Esophagus squamous epithelium (tissue), 5 donors: ENCODE results near the gene TPSG1. TPM values are rescaled to one million over a fixed set of nuclear protein-coding genes. Genes with fewer than 3 reads are reported as not detected.

Experiments used
- DNase-seq: peaks from one replicate; lab custom pipeline; 2025; lab: John Stamatoyannopoulos, UW
- H3K27ac ChIP-seq, 4 donors: fragments of 200-600 bp; sonication (generic); one replicate each; pipeline ENCODE4 v1.5.1; 2016 to 2019; ENCODE audit warnings: mild to moderate bottlenecking in 1 of 4
- H3K27me3 ChIP-seq, 4 donors: fragments of 200-600 bp; sonication (generic); 1 replicate in 3 of 4; 2 replicates in 1 of 4; pipeline versions ENCODE4 v1.5.1 to v1.6.0; 2017 to 2021; ENCODE audit warnings: antibody characterized with exemption in 1 of 4
- H3K36me3 ChIP-seq, 3 donors: fragments of 200-600 bp; sonication (generic); one replicate each; pipeline ENCODE4 v1.5.1; 2016 to 2019
- H3K4me1 ChIP-seq, 3 donors: fragments of 200-600 bp; sonication (generic); one replicate each; pipeline ENCODE4 v1.5.1; 2017 to 2019
- H3K4me3 ChIP-seq, 4 donors: fragments of 200-600 bp; sonication (generic); 1 replicate in 3 of 4; 2 replicates in 1 of 4; pipeline ENCODE4 v1.5.1; 2016 to 2019; ENCODE audit warnings: mild to moderate bottlenecking in 2 of 4, moderate library complexity in 1 of 4
- H3K9me3 ChIP-seq, 3 donors: fragments of 200-600 bp; sonication (generic); one replicate each; pipeline ENCODE4 v1.5.1; 2016 to 2019
- CTCF ChIP-seq, 6 experiments: fragments of 450-650 bp in 4 of 6; fragments of 200-600 bp in 2 of 6; sonication (generic) in 2 of 6; IDR thresholded peaks; one replicate each; pipeline ENCODE4 v1.5.1; 2016 to 2019; ENCODE audit warnings: antibody characterized with exemption in 6 of 6, mild to moderate bottlenecking in 4 of 6, moderate library complexity in 4 of 6
- POLR2A ChIP-seq, 4 donors: fragments of 450-650 bp; IDR thresholded peaks; one replicate each; pipeline ENCODE4 v1.6.1; 2017; ENCODE audit warnings: antibody characterized with exemption in 4 of 4, mild to moderate bottlenecking in 4 of 4, moderate library complexity in 3 of 4
- WGBS, 2 donors: methylation state at CpG; one replicate each; pipeline ENCODE4 v1.1.5; 2018; 5-methylcytosine and 5-hydroxymethylcytosine counted together
- intact Hi-C: fragments of 100-400 bp; cut with DNase I; formaldehyde crosslinking; loops from one replicate; pipeline ENCODE4 v1.15.0; 2022
- total RNA-seq, 4 donors: library from RNA; depleted of rRNA; stranded (reverse); fragments of >200 nt; gene quantifications; one replicate each; pipeline ENCODE4 v1.1.0, GENCODE V29; 2016
- donor health status: DM: yes; HTN: yes; CAD: no.

TPSG1 gene
- total RNA-seq, 4 donors from 2014 or later: 0.27 TPM; not detected in 3

- WGBS, 2 donors: 80 to 83% methylated on average over 4 to 5 of the region's 21 CpGs
- DNase-seq: no peak
- Histone ChIP-seq H3K36me3 (no peaks in the 10 kb centered on the region), H3K4me1 (peaks cover 3 to 48% (median 28%) of the 10 kb centered on the region in 3 donors), H3K9me3 (no peaks in the 10 kb centered on the region), H3K4me3 (no peak overlapping the region), H3K27me3 (peaks cover 0 to 57% (median 0%) of the 10 kb centered on the region in 4 donors), H3K27ac (peak overlapping the region in 3 of 4 donors; percentile 13 to 25 (median 13))
- intact Hi-C loops: no loop called here
- TF ChIP-seq CTCF (IDR thresholded peaks at IDR 0.05): no peak
- TF ChIP-seq POLR2A (IDR thresholded peaks at IDR 0.05): no peak
These were observed 46.7 kb downstream of the TPSG1 start for GRCh38 chr16:1178295-1178910.

- H3K9me3 ChIP-seq: no peaks in the 10 kb centered on the region
- TF ChIP-seq POLR2A (IDR thresholded peaks at IDR 0.05) (no peak), CTCF (IDR thresholded peaks at IDR 0.05) (no peak)
- H3K27me3 ChIP-seq: peaks cover 0 to 51% (median 0%) of the 10 kb centered on the region in 4 donors
- DNase-seq: no peak
- H3K4me1 ChIP-seq: peaks cover 3 to 45% (median 22%) of the 10 kb centered on the region in 3 donors
- intact Hi-C loops: no loop called here
- H3K27ac ChIP-seq: peak overlapping the region in 3 of 4 donors; percentile 21 to 31 (median 22)
- H3K4me3 ChIP-seq: no peak overlapping the region
- H3K36me3 ChIP-seq: no peaks in the 10 kb centered on the region
- WGBS, 2 donors: 77% methylated on average over 6 of the region's 13 CpGs; no CpG with 5 or more reads in 1 of the 2 donors
These were observed 47.3 kb downstream of the TPSG1 start for GRCh38 chr16:1177750-1178149.

GRCh38 chr16:1177053-1177452 is 48.0 kb downstream of the TPSG1 start:
- no peak overlapping the region for H3K4me3 ChIP-seq
- H3K27ac ChIP-seq: peak overlapping the region in 3 of 4 donors; percentile 22 to 52 (median 25)
- H3K27me3 ChIP-seq: peaks cover 0 to 48% (median 0%) of the 10 kb centered on the region in 4 donors
- H3K4me1 ChIP-seq: peaks cover 3 to 43% (median 17%) of the 10 kb centered on the region in 3 donors
- no peak for TF ChIP-seq CTCF (IDR thresholded peaks at IDR 0.05)
- TF ChIP-seq POLR2A (IDR thresholded peaks at IDR 0.05): no peak
- no peaks in the 10 kb centered on the region for H3K36me3 ChIP-seq
- 40% methylated on average over 1 of the region's 19 CpGs; no CpG with 5 or more reads in 1 of the 2 donors for WGBS, 2 donors
- H3K9me3 ChIP-seq: no peaks in the 10 kb centered on the region
- DNase-seq: no peak
- intact Hi-C loops: no loop called here

- H3K4me3 ChIP-seq: no peak overlapping the region
- H3K36me3 ChIP-seq: no peaks in the 10 kb centered on the region
- peaks cover 0 to 48% (median 0%) of the 10 kb centered on the region in 4 donors for H3K27me3 ChIP-seq
- DNase-seq: no peak
- H3K27ac ChIP-seq: peak overlapping the region in 3 of 4 donors; percentile 22 to 52 (median 38)
- H3K9me3 ChIP-seq: no peaks in the 10 kb centered on the region
- 73% methylated on average over 3 of the region's 24 CpGs; no CpG with 5 or more reads in 1 of the 2 donors for WGBS, 2 donors
- TF ChIP-seq CTCF (IDR thresholded peaks at IDR 0.05) (no peak), POLR2A (IDR thresholded peaks at IDR 0.05) (no peak)
- intact Hi-C loops: no loop called here
- H3K4me1 ChIP-seq: peaks cover 3 to 43% (median 10%) of the 10 kb centered on the region in 3 donors
These were observed 48.7 kb downstream of the TPSG1 start for GRCh38 chr16:1176280-1176897.
